Sigmoid colon (tissue), 7 donors: ENCODE results near the gene DNAJC10. TPM values are rescaled to one million over a fixed set of nuclear protein-coding genes. Genes with fewer than 3 reads are reported as not detected.

Experiments used
- DNase-seq: peaks from one replicate; pipeline ENCODE4 v3.0.0-alpha.2; 2019
- H3K27ac ChIP-seq, 4 donors: fragments of 200-600 bp; sonication (generic); one replicate each; pipeline ENCODE4 v1.5.1; 2016 to 2019; ENCODE audit warnings: mild to moderate bottlenecking in 1 of 4
- H3K27me3 ChIP-seq, 3 donors: fragments of 200-600 bp; sonication (generic); one replicate each; pipeline ENCODE4 v1.5.1; 2019; ENCODE audit warnings: mild to moderate bottlenecking in 1 of 3
- H3K36me3 ChIP-seq, 4 donors: fragments of 200-600 bp; sonication (generic); one replicate each; pipeline ENCODE4 v1.5.1; 2016 to 2019
- H3K4me1 ChIP-seq, 4 donors: fragments of 200-600 bp; sonication (generic); one replicate each; pipeline ENCODE4 v1.5.1; 2017 to 2019
- H3K4me3 ChIP-seq, 4 donors: fragments of 200-600 bp; sonication (generic); one replicate each; pipeline ENCODE4 v1.5.1; 2017 to 2019; ENCODE audit warnings: mild to moderate bottlenecking in 2 of 4, moderate library complexity in 1 of 4
- H3K9me3 ChIP-seq, 4 donors: fragments of 200-600 bp in 3 of 4; sonication (generic) in 3 of 4; one replicate each; pipeline versions ENCODE4 v1.5.1 to v1.6.1; 2013 to 2019
- EP300 ChIP-seq, 4 donors: sonication (generic); formaldehyde crosslinking; IDR thresholded peaks; one replicate each; pipeline ENCODE4 v1.6.1; 2017; ENCODE audit warnings: antibody characterized with exemption in 4 of 4
- POLR2A ChIP-seq, 2 donors: fragments of 450-650 bp; IDR thresholded peaks; one replicate each; pipeline ENCODE4 v1.6.1; 2016; ENCODE audit warnings: antibody characterized with exemption in 2 of 2, mild to moderate bottlenecking in 2 of 2, moderate library complexity in 2 of 2
- POLR2AphosphoS5 ChIP-seq, 4 donors: sonication (generic); formaldehyde crosslinking; IDR thresholded peaks; one replicate each; pipeline ENCODE4 v1.6.1; 2017; ENCODE audit warnings: antibody characterized with exemption in 4 of 4
- WGBS, 2 donors: extraction: QIAGEN DNeasy Blood & Tissue Kit; methylation state at CpG; one replicate each; pipeline ENCODE4 v1.1.7; 2013; 5-methylcytosine and 5-hydroxymethylcytosine counted together
- intact Hi-C: fragments of 100-400 bp; cut with DNase I; formaldehyde crosslinking; loops from one replicate; pipeline ENCODE4 v1.15.1; 2023
- polyA plus RNA-seq, 3 donors: library from polyadenylated mRNA; stranded (reverse); fragments of 200-250 nt; gene quantifications; one replicate each; pipeline ENCODE4 v1.2.3, GENCODE V29; 2013
- total RNA-seq, 4 donors: library from RNA; depleted of rRNA; stranded (reverse); fragments of >200 nt; gene quantifications; one replicate each; pipeline ENCODE4 v1.1.0, GENCODE V29; 2016
- TF ChIP-seq, protein P1 (sequence below), 4 experiments: fragments of 450-650 bp in 3 of 4; fragments of 200-600 bp in 1 of 4; IDR thresholded peaks; one replicate each; pipeline ENCODE4 v1.5.1; 2016 to 2019; ENCODE audit warnings: antibody characterized with exemption in 4 of 4, mild to moderate bottlenecking in 3 of 4, moderate library complexity in 2 of 4
- donor health status: healthy with polysubstance abuse.
- donor health status: Bipolar disorder and iron deficiency.
- donor health status: healthy.

The DNAJC10 gene
- total and polyA plus RNA-seq, 7 donors: 9.0 to 50.1 (median 44.3) TPM

DNA sequence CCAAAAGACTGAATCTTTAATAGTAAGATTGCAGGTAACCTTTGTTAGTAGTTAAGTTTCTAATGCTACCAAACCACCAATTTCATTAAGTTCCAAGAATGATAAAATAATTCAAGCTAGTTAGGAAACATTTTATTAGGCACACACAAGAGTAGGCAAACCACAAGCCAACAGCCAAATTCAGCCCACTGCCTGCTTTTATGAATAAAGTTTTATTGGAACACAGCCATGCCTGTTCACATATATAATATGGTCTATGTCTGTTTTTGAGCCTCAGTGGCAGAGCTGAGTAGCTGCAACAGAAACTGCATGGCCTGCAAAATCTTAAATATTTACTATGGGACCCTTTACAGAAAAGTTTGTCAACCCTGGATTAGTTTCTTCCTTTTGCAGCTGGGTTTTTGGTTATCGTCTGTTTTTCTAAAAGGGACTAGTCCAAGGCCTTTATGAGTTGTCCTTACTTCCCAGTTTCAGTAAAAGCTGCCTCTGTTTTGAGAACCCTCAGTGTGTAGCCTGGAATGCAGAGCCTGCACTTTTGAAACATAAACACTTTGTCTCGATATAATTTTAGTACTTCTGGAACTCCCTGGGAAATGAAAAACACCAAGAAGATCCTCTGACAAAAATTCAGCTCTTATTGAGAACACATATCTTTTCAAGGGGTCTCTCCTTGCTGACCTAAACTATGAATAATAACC, 111.3 kb downstream of the DNAJC10 start:
- DNase-seq: no peak
- TF ChIP-seq, protein P1, sequence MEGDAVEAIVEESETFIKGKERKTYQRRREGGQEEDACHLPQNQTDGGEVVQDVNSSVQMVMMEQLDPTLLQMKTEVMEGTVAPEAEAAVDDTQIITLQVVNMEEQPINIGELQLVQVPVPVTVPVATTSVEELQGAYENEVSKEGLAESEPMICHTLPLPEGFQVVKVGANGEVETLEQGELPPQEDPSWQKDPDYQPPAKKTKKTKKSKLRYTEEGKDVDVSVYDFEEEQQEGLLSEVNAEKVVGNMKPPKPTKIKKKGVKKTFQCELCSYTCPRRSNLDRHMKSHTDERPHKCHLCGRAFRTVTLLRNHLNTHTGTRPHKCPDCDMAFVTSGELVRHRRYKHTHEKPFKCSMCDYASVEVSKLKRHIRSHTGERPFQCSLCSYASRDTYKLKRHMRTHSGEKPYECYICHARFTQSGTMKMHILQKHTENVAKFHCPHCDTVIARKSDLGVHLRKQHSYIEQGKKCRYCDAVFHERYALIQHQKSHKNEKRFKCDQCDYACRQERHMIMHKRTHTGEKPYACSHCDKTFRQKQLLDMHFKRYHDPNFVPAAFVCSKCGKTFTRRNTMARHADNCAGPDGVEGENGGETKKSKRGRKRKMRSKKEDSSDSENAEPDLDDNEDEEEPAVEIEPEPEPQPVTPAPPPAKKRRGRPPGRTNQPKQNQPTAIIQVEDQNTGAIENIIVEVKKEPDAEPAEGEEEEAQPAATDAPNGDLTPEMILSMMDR (IDR thresholded peaks at IDR 0.05): no peak
- TF ChIP-seq POLR2AphosphoS5 (IDR thresholded peaks at IDR 0.05) (no peak), POLR2A (IDR thresholded peaks at IDR 0.05) (no peak), EP300 (IDR thresholded peaks at IDR 0.05) (no peak)
- Histone ChIP-seq H3K27me3 (no peaks in the 10 kb centered on the region), H3K4me1 (peaks cover 0 to 43% (median 27%) of the 10 kb centered on the region in 4 donors), H3K4me3 (no peak overlapping the region), H3K27ac (peak overlapping the region; percentile 36 to 57 (median 49)), H3K9me3 (no peaks in the 10 kb centered on the region), H3K36me3 (no peaks in the 10 kb centered on the region)
- intact Hi-C loops: no loop called here
- 78 to 84% methylated on average over 2 of the region's 2 CpGs for WGBS, 2 donors

DNA sequence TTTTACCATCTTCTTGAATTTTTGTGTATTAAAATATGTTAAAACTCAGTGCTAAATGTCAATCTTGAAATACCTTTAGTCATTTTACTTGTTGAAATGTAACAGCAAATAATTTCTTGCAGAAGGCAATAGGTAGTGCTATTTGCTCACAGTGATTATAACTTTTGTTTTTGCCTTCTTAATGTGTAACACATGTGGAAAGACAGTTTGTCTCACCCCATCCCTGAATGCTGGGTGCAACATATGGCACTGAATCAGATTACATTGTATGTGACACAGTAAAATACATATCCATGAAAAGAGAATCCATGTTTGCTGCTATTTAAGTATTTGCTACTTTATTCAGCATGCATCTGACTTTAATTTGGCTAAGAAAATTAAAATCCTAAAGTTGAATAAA, 115.0 kb downstream of the DNAJC10 start:
- Histone ChIP-seq H3K27ac (no peak overlapping the region), H3K27me3 (no peaks in the 10 kb centered on the region), H3K36me3 (no peaks in the 10 kb centered on the region), H3K4me1 (peaks cover 0 to 21% (median 18%) of the 10 kb centered on the region in 4 donors), H3K4me3 (no peak overlapping the region), H3K9me3 (no peaks in the 10 kb centered on the region)
- TF ChIP-seq, protein P1 (IDR thresholded peaks at IDR 0.05): no peak
- no peak for TF ChIP-seq EP300 (IDR thresholded peaks at IDR 0.05)
- no peak for TF ChIP-seq POLR2A (IDR thresholded peaks at IDR 0.05)
- TF ChIP-seq POLR2AphosphoS5 (IDR thresholded peaks at IDR 0.05): no peak
- intact Hi-C loops: no loop called here
- no peak for DNase-seq

- 49 to 55% methylated on average over 3 of the region's 3 CpGs for WGBS, 2 donors
- no peak for TF ChIP-seq POLR2AphosphoS5 (IDR thresholded peaks at IDR 0.05)
- no peak for TF ChIP-seq POLR2A (IDR thresholded peaks at IDR 0.05)
- TF ChIP-seq, protein P1 (IDR thresholded peaks at IDR 0.05): no peak
- DNase-seq: no peak
- no peaks in the 10 kb centered on the region for H3K27me3 ChIP-seq
- H3K4me3 ChIP-seq: no peak overlapping the region
- no peaks in the 10 kb centered on the region for H3K36me3 ChIP-seq
- no peaks in the 10 kb centered on the region for H3K9me3 ChIP-seq
- H3K27ac ChIP-seq: no peak overlapping the region
- intact Hi-C loops: no loop called here
- H3K4me1 ChIP-seq: peaks cover 0 to 13% (median 10%) of the 10 kb centered on the region in 4 donors
These were observed 115.9 kb downstream of the DNAJC10 start for GRCh38 chr2:182831921-182832320.

GRCh38 chr2:182833084-182833854, 117.2 kb downstream of the DNAJC10 start:
- Histone ChIP-seq H3K4me1 (peaks cover 0 to 3% (median 0%) of the 10 kb centered on the region in 4 donors), H3K4me3 (no peak overlapping the region), H3K27ac (no peak overlapping the region), H3K36me3 (no peaks in the 10 kb centered on the region), H3K9me3 (no peaks in the 10 kb centered on the region), H3K27me3 (no peaks in the 10 kb centered on the region)
- 89 to 91% methylated on average over 9 of the region's 9 CpGs for WGBS, 2 donors
- TF ChIP-seq POLR2AphosphoS5 (IDR thresholded peaks at IDR 0.05): no peak
- TF ChIP-seq, protein P1 (IDR thresholded peaks at IDR 0.05): no peak
- TF ChIP-seq EP300 (IDR thresholded peaks at IDR 0.05): no peak
- no peak for TF ChIP-seq POLR2A (IDR thresholded peaks at IDR 0.05)
- intact Hi-C loops: no loop called here
- DNase-seq: no peak
